Naive thymus-derived CD4-positive, alpha-beta T cell (primary cell): Measurements from ENCODE around the gene RASL11A. TPM values are rescaled to one million over a fixed set of nuclear protein-coding genes. Genes with fewer than 3 reads are reported as not detected.

Source experiments
- ATAC-seq: fragments of 150-1000 bp; cut with Tn5 transposase; 2 replicates; pipeline ENCODE4 v1.10.0; 2021; ENCODE audit warnings: mild to moderate bottlenecking, moderate library complexity
- CTCF ChIA-PET: fragments of 350-600 bp; sonication (Branson Sonifier 250); formaldehyde crosslinking; loops from one replicate; lab custom pipeline; 2021; ENCODE audit warnings: antibody characterized with exemption; lab: Charles Lee
- POLR2A ChIA-PET: fragments of 350-600 bp; sonication (Branson Sonifier 250); formaldehyde crosslinking; loops from one replicate; lab custom pipeline; 2021; ENCODE audit warnings: antibody characterized with exemption, inconsistent platforms; lab: Charles Lee
- DNase-seq, 9 donors: peaks; one replicate each; pipeline versions ENCODE4 v3.0.0 to v3.0.0-alpha.2; 2020 to 2022; ENCODE audit warnings: mixed read lengths in 1 of 9
- H3K27ac ChIP-seq: one replicate; pipeline ENCODE4 v1.7.0; 2013; ENCODE audit warnings: mild to moderate bottlenecking, low read depth, low read length, moderate library complexity
- H3K27me3 ChIP-seq, 2 donors: one replicate each; pipeline ENCODE4 v1.7.0; 2013; ENCODE audit warnings: low read length in 2 of 2, mild to moderate bottlenecking in 2 of 2, moderate library complexity in 2 of 2; ENCODE audit not compliant: control insufficient read depth in 2 of 2, insufficient read depth in 2 of 2
- H3K36me3 ChIP-seq, 3 experiments: 1 replicate in 2 of 3; 2 replicates in 1 of 3; pipeline ENCODE4 v1.7.0; 2013; ENCODE audit warnings: low read length in 3 of 3, mild to moderate bottlenecking in 3 of 3, moderate library complexity in 1 of 3; ENCODE audit not compliant: insufficient read depth in 3 of 3, control insufficient read depth in 2 of 3
- H3K4me1 ChIP-seq, 2 donors: one replicate each; pipeline ENCODE4 v1.7.0; 2013; ENCODE audit warnings: low read length in 2 of 2, mild to moderate bottlenecking in 2 of 2, moderate library complexity in 1 of 2; ENCODE audit not compliant: control insufficient read depth in 2 of 2, insufficient read depth in 2 of 2
- H3K4me3 ChIP-seq: 2 replicates; pipeline ENCODE4 v1.7.0; 2013; ENCODE audit warnings: mild to moderate bottlenecking, low read length
- H3K9me3 ChIP-seq, 3 experiments: 1 replicate in 2 of 3; 2 replicates in 1 of 3; pipeline ENCODE4 v1.7.0; 2013; ENCODE audit warnings: low read length in 3 of 3; ENCODE audit not compliant: control insufficient read depth in 2 of 3
- H3K27ac Mint-ChIP-seq, 9 donors: one replicate each; pipeline ENCODE4 v1.8.0; 2020 to 2022; ENCODE audit warnings: mixed read lengths in 9 of 9, mild to moderate bottlenecking in 8 of 9, moderate library complexity in 5 of 9, inconsistent platforms in 2 of 9
- H3K27me3 Mint-ChIP-seq, 5 donors: one replicate each; pipeline ENCODE4 v1.8.0; 2021 to 2022; ENCODE audit warnings: mixed read lengths in 5 of 5, mild to moderate bottlenecking in 1 of 5
- H3K36me3 Mint-ChIP-seq, 5 donors: one replicate each; pipeline ENCODE4 v1.8.0; 2020 to 2022; ENCODE audit warnings: mixed read lengths in 5 of 5, mild to moderate bottlenecking in 3 of 5, inconsistent platforms in 1 of 5
- H3K4me1 Mint-ChIP-seq, 7 donors: one replicate each; pipeline ENCODE4 v1.8.0; 2020 to 2022; ENCODE audit warnings: mixed read lengths in 7 of 7, mild to moderate bottlenecking in 3 of 7, inconsistent platforms in 1 of 7
- H3K4me3 Mint-ChIP-seq, 10 donors: one replicate each; pipeline ENCODE4 v1.8.0; 2020 to 2022; ENCODE audit warnings: mild to moderate bottlenecking in 10 of 10, mixed read lengths in 10 of 10, moderate library complexity in 6 of 10, inconsistent platforms in 2 of 10
- H3K9me3 Mint-ChIP-seq, 11 donors: one replicate each; pipeline ENCODE4 v1.8.0; 2020 to 2022; ENCODE audit warnings: mixed read lengths in 11 of 11, mild to moderate bottlenecking in 4 of 11, inconsistent platforms in 1 of 11, moderate library complexity in 1 of 11
- intact Hi-C, 2 donors: fragments of 100-400 bp; cut with micrococcal nuclease; formaldehyde crosslinking; loops; one replicate each; pipeline ENCODE4 v1.15.1; 2023
- polyA plus RNA-seq, 2 donors: library from polyadenylated mRNA; unstranded; fragments of 300-500 nt; fragmentation: Illumina TruSeq; gene quantifications; one replicate each; pipeline ENCODE4 v1.2.3, GENCODE V29; 2021
- total RNA-seq, 6 experiments: library from RNA in 5 of 6; stranded (reverse) in 5 of 6; gene quantifications; 1 replicate in 5 of 6; 2 replicates in 1 of 6; pipeline ENCODE4 v1.2.3 and lab custom pipeline; 2021 to 2026

RASL11A gene
- total and polyA plus RNA-seq, 7 experiments from 2014 or later = 0.44 to 3.0 (median 0.86) TPM

DNA sequence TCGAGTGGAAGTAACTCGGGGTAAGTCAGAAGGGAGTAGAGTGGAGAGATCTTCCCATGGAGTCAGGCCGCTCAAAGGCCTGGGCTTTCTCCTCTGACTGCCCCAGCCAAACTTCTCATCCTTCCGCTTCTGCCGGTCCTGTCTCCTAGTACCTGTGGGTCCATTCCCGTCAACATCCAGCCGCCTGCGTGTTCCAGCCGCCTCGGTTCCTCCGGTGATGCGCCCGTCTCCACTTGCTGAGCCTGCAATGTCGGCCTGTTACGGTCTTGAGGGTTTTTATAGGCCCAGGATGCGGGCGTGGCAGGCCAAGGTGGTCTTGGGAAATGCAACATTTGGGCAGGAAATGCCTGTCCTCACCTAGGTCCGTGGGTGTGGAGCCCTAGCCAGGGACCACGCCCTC, 38.3 kb downstream of the RASL11A start:
- Mint-ChIP-seq H3K27ac (peak overlapping the region in 2 of 9 donors; percentile 2 to 32), H3K27me3 (peaks cover 0 to 9% (median 0%) of the 10 kb centered on the region in 5 donors), H3K4me1 (peaks cover 5 to 42% (median 23%) of the 10 kb centered on the region in 7 donors), H3K4me3 (no peak overlapping the region), H3K9me3 (peaks cover 0 to 1% (median 0%) of the 10 kb centered on the region in 11 donors), H3K36me3 (no peaks in the 10 kb centered on the region)
- intact Hi-C loops = no loop called here
- ChIA-PET CTCF (interaction anchor here (1.0 kb wide), 1 partner anchor 52 kb away, joined by 4 read pairs; no protein-coding TSS in a partner anchor), POLR2A (interaction anchor here (0.6 kb wide), 1 partner anchor 1129 kb away, joined by 3 read pairs; no protein-coding TSS in a partner anchor)
- Histone ChIP-seq H3K27me3 (no peaks in the 10 kb centered on the region), H3K4me3 (no peak overlapping the region), H3K27ac (no peak overlapping the region), H3K36me3 (no peaks in the 10 kb centered on the region), H3K4me1 (peaks cover 0 to 5% of the 10 kb centered on the region in 2 donors), H3K9me3 (no peaks in the 10 kb centered on the region)
- DNase-seq (no peak), ATAC-seq (no peak)

- no peaks in the 10 kb centered on the region for H3K36me3 ChIP-seq
- DNase-seq (no peak), ATAC-seq (no peak)
- Mint-ChIP-seq H3K4me1 (peaks cover 5 to 39% (median 22%) of the 10 kb centered on the region in 7 donors), H3K27ac (peak overlapping the region in 1 of 9 donors; percentile 2), H3K36me3 (no peaks in the 10 kb centered on the region), H3K4me3 (no peak overlapping the region), H3K27me3 (peaks cover 0 to 9% (median 0%) of the 10 kb centered on the region in 5 donors), H3K9me3 (peaks cover 0 to 1% (median 0%) of the 10 kb centered on the region in 11 donors)
- no peak overlapping the region for H3K27ac ChIP-seq
- CTCF ChIA-PET = interaction anchor here (1.0 kb wide), 1 partner anchor 53 kb away, joined by 4 read pairs; no protein-coding TSS in a partner anchor
- H3K4me3 ChIP-seq = no peak overlapping the region
- intact Hi-C loops = no loop called here
- H3K4me1 ChIP-seq = peaks cover 0 to 5% of the 10 kb centered on the region in 2 donors
- H3K9me3 ChIP-seq = no peaks in the 10 kb centered on the region
- no peaks in the 10 kb centered on the region for H3K27me3 ChIP-seq
- POLR2A ChIA-PET = interaction anchor here (0.6 kb wide), 1 partner anchor 1129 kb away, joined by 3 read pairs; no protein-coding TSS in a partner anchor
These were observed 38.9 kb downstream of the RASL11A start for GRCh38 chr13:27309401-27309958.

GRCh38 chr13:27309967-27310598, 39.5 kb downstream of the RASL11A start:
- ATAC-seq (no peak), DNase-seq (no peak)
- ChIA-PET POLR2A (interaction anchor here (0.5 to 0.7 kb wide), 2 partner anchors 39 to 870 kb away, joined by 3 to 8 read pairs; partner anchors contain the start of gene RASL11A), CTCF (interaction anchor here (1.0 kb wide), 1 partner anchor 53 kb away, joined by 4 read pairs; no protein-coding TSS in a partner anchor)
- intact Hi-C loops = no loop called here
- Histone ChIP-seq H3K4me1 (peaks cover 0 to 5% of the 10 kb centered on the region in 2 donors), H3K27me3 (no peaks in the 10 kb centered on the region), H3K27ac (no peak overlapping the region), H3K4me3 (no peak overlapping the region), H3K36me3 (no peaks in the 10 kb centered on the region), H3K9me3 (no peaks in the 10 kb centered on the region)
- Mint-ChIP-seq H3K4me3 (no peak overlapping the region), H3K27me3 (peaks cover 0 to 9% (median 0%) of the 10 kb centered on the region in 5 donors), H3K9me3 (peaks cover 0 to 1% (median 0%) of the 10 kb centered on the region in 11 donors), H3K36me3 (no peaks in the 10 kb centered on the region), H3K4me1 (peaks cover 5 to 34% (median 22%) of the 10 kb centered on the region in 7 donors), H3K27ac (no peak overlapping the region)

DNA sequence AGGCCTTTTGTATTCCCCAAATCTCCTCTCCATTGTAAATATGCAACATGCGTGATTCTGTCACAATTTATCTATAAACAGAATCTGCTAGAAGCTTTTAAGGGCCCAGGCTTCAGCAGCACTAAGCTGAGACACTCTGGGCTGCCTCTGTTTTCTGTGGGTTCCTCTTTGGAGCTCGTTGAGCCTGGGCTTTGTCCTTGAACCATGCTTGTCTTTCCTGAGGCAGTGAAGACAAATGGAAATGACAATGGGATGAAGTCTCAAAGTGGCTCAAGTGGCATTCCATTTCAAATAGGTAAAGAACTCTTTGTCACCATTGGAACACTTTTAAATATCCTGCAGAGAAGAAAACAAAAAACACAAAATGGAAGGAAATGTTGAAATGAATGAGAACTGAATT, 40.3 kb downstream of the RASL11A start:
- POLR2A ChIA-PET = no interaction called here
- intact Hi-C loops = no loop called here
- peaks cover 0 to 9% (median 0%) of the 10 kb centered on the region in 5 donors for H3K27me3 Mint-ChIP-seq

GRCh38 chr13:27311518-27312210, 41.0 kb downstream of the RASL11A start:
- Histone ChIP-seq H3K27me3 (no peaks in the 10 kb centered on the region), H3K9me3 (no peaks in the 10 kb centered on the region), H3K36me3 (no peaks in the 10 kb centered on the region), H3K4me1 (no peaks in the 10 kb centered on the region), H3K27ac (no peak overlapping the region), H3K4me3 (no peak overlapping the region)
- no peak overlapping the region for H3K4me3 Mint-ChIP-seq
- DNase-seq (no peak), ATAC-seq (no peak)
- H3K9me3 Mint-ChIP-seq = peaks cover 0 to 1% (median 0%) of the 10 kb centered on the region in 11 donors
- peaks cover 1 to 14% (median 7%) of the 10 kb centered on the region in 5 donors for H3K27me3 Mint-ChIP-seq
- H3K4me1 Mint-ChIP-seq = peaks cover 2 to 23% (median 12%) of the 10 kb centered on the region in 7 donors
- intact Hi-C loops = no loop called here
- H3K36me3 Mint-ChIP-seq = no peaks in the 10 kb centered on the region
- ChIA-PET POLR2A (no interaction called here), CTCF (no interaction called here)
- no peak overlapping the region for H3K27ac Mint-ChIP-seq

More for the DNA sequence above, 40.3 kb downstream of the RASL11A start:
- H3K27me3 ChIP-seq = no peaks in the 10 kb centered on the region
- H3K36me3 Mint-ChIP-seq = no peaks in the 10 kb centered on the region
- H3K9me3 ChIP-seq = no peaks in the 10 kb centered on the region
- H3K4me1 Mint-ChIP-seq = peaks cover 5 to 30% (median 19%) of the 10 kb centered on the region in 7 donors
- H3K27ac ChIP-seq = no peak overlapping the region
- no peak for ATAC-seq
- no peak for DNase-seq
- CTCF ChIA-PET = no interaction called here
- peak overlapping the region in 1 of 9 donors; percentile 21 for H3K27ac Mint-ChIP-seq
- no peak overlapping the region for H3K4me3 ChIP-seq
- H3K4me3 Mint-ChIP-seq = no peak overlapping the region
- peaks cover 0 to 4% of the 10 kb centered on the region in 2 donors for H3K4me1 ChIP-seq
- H3K9me3 Mint-ChIP-seq = peaks cover 0 to 1% (median 0%) of the 10 kb centered on the region in 11 donors
- no peaks in the 10 kb centered on the region for H3K36me3 ChIP-seq

- POLR2A ChIA-PET = interaction anchor here (0.5 to 0.7 kb wide), 2 partner anchors 10 to 1664 kb away, joined by 3 read pairs; no protein-coding TSS in a partner anchor
These were observed 43.1 kb downstream of the RASL11A start for GRCh38 chr13:27313770-27314169.

More at GRCh38 chr13:27313770-27314169, 43.1 kb downstream of the RASL11A start:
- CTCF ChIA-PET = interaction anchor here (1.8 kb wide), 1 partner anchor 12 kb away, joined by 4 read pairs; no protein-coding TSS in a partner anchor
- no peak for ATAC-seq
- Mint-ChIP-seq H3K27ac (no peak overlapping the region), H3K36me3 (no peaks in the 10 kb centered on the region), H3K27me3 (peaks cover 5 to 17% (median 10%) of the 10 kb centered on the region in 5 donors), H3K4me3 (no peak overlapping the region), H3K9me3 (peaks cover 0 to 2% (median 0%) of the 10 kb centered on the region in 11 donors), H3K4me1 (peaks cover 0 to 12% (median 6%) of the 10 kb centered on the region in 7 donors)
- intact Hi-C loops = no loop called here
- DNase-seq = no peak
- Histone ChIP-seq H3K27ac (no peak overlapping the region), H3K27me3 (no peaks in the 10 kb centered on the region), H3K36me3 (no peaks in the 10 kb centered on the region), H3K9me3 (no peaks in the 10 kb centered on the region), H3K4me1 (no peaks in the 10 kb centered on the region), H3K4me3 (no peak overlapping the region)
